Gastrocnemius medialis (tissue), 4 donors: ENCODE data around the gene ERC1.

Experiments used
- CTCF ChIP-seq, 5 experiments: fragments of 450-650 bp in 3 of 5; fragments of 200-600 bp in 2 of 5; sonication (generic) in 2 of 5; IDR thresholded peaks in 4 of 5; conservative IDR thresholded peaks in 1 of 5; 1 replicate in 4 of 5; 2 replicates in 1 of 5; pipeline ENCODE4 v1.5.1; 2016 to 2019; ENCODE audit warnings: antibody characterized with exemption in 5 of 5, mild to moderate bottlenecking in 3 of 5, moderate library complexity in 3 of 5
- POLR2A ChIP-seq, 2 donors: fragments of 450-650 bp; IDR thresholded peaks; one replicate each; pipeline ENCODE4 v1.6.1; 2017; ENCODE audit warnings: antibody characterized with exemption in 2 of 2, mild to moderate bottlenecking in 2 of 2, moderate library complexity in 2 of 2

- TF ChIP-seq CTCF (IDR thresholded peaks at IDR 0.05 in 4 of 5, conservative IDR thresholded peaks at IDR 0.05 in 1 of 5) (no peak), POLR2A (IDR thresholded peaks at IDR 0.05) (no peak)
Measured at GRCh38 chr12:1330477-1330827, 339.4 kb downstream of the ERC1 start.
